ENCODE results near the gene UNC5A.

UNC5A gene

GRCh38 chr5:176927562-176927961 lies 117.2 kb downstream of the UNC5A start:
- no peaks in the 10 kb centered on the region for H3K27me3 ChIP-seq
- H3K9me3 ChIP-seq: no peaks in the 10 kb centered on the region
- no peak for TF ChIP-seq CTCF (IDR thresholded peaks at IDR 0.05)
- peaks cover 16% of the 10 kb centered on the region for H3K36me3 ChIP-seq
- H3K4me1 ChIP-seq (ENCODE audit: control insufficient read depth in 1 of 2, insufficient read depth in 1 of 2, low read depth in 1 of 2, low read length in 1 of 2): peaks cover 17% of the 10 kb centered on the region in 2 experiments
- no peak overlapping the region for H3K27ac ChIP-seq
- no peak overlapping the region for H3K4me3 ChIP-seq (ENCODE audit: low read depth in 1 of 2, low read length in 1 of 2)

GRCh38 chr5:176929654-176930053 lies 119.3 kb downstream of the UNC5A start:
- H3K4me1 ChIP-seq (ENCODE audit: control insufficient read depth in 1 of 2, insufficient read depth in 1 of 2, low read depth in 1 of 2, low read length in 1 of 2): peaks cover 17% of the 10 kb centered on the region in 2 experiments
- TF ChIP-seq CTCF (IDR thresholded peaks at IDR 0.05): no peak
- no peak overlapping the region for H3K4me3 ChIP-seq (ENCODE audit: low read depth in 1 of 2, low read length in 1 of 2)
- peak overlapping the region; percentile 62 for H3K27ac ChIP-seq
- H3K36me3 ChIP-seq: peaks cover 20% of the 10 kb centered on the region
- H3K27me3 ChIP-seq: no peaks in the 10 kb centered on the region
- H3K9me3 ChIP-seq: no peaks in the 10 kb centered on the region

Data from neutrophil (primary cell).